Measurements from ENCODE around the gene CAB39L. TPM values are rescaled to one million over a fixed set of nuclear protein-coding genes. Genes with fewer than 3 reads are reported as not detected.

Gene CAB39L
- polyA plus RNA-seq, 1 donor from 2014 or later: 40.3 TPM

- H4K20me1 ChIP-seq (ENCODE audit: insufficient read depth): no peaks in the 10 kb centered on the region
- no peak overlapping the region for H3K9ac ChIP-seq (ENCODE audit: low read length)
- H3K9me2 ChIP-seq (ENCODE audit: insufficient read depth, low read length): no peaks in the 10 kb centered on the region
- no peak overlapping the region for H3K4me2 ChIP-seq (ENCODE audit: low read length)
- H3K4me3 ChIP-seq (ENCODE audit: low read length): no peak overlapping the region
- TF ChIP-seq RAD21 (conservative IDR thresholded peaks at IDR 0.05) (no peak), SMC3 (conservative IDR thresholded peaks at IDR 0.05; ENCODE audit: poor library complexity) (no peak), POLR2AphosphoS5 (IDR thresholded peaks at IDR 0.05) (no peak), TAF1 (IDR thresholded peaks at IDR 0.05; ENCODE audit: low read depth) (no peak), CTCF (IDR thresholded peaks at IDR 0.05; ENCODE audit: poor library complexity, severe bottlenecking) (no peak), REST (IDR thresholded peaks at IDR 0.05; ENCODE audit: borderline replicate concordance) (no peak)
- H3F3A ChIP-seq (ENCODE audit: insufficient read depth, low read length, poor library complexity, severe bottlenecking): no peaks in the 10 kb centered on the region
- no peak overlapping the region for H3K27ac ChIP-seq (ENCODE audit: low read length)
- no peaks in the 10 kb centered on the region for H3K36me3 ChIP-seq (ENCODE audit: insufficient read depth, low read length)
- H2AFZ ChIP-seq (ENCODE audit: low read depth, low read length): no peak overlapping the region
- H3K79me2 ChIP-seq (replicated peaks; ENCODE audit: insufficient read depth, low read length): no peaks in the 10 kb centered on the region
- no peaks in the 10 kb centered on the region for H3K9me3 ChIP-seq (ENCODE audit: low read length)
- H3K27me3 ChIP-seq (ENCODE audit: insufficient read depth, low read depth, low read length): no peaks in the 10 kb centered on the region
Measured at GRCh38 chr13:49404703-49405020, 39.2 kb downstream of the CAB39L start.

GRCh38 chr13:49403996-49404702, 39.7 kb downstream of the CAB39L start:
- H3K79me2 ChIP-seq (replicated peaks; ENCODE audit: insufficient read depth, low read length): no peaks in the 10 kb centered on the region
- H3K9me2 ChIP-seq (ENCODE audit: insufficient read depth, low read length): no peaks in the 10 kb centered on the region
- H3K4me3 ChIP-seq (ENCODE audit: low read length): no peak overlapping the region
- no peaks in the 10 kb centered on the region for H3K27me3 ChIP-seq (ENCODE audit: insufficient read depth, low read depth, low read length)
- H3K9me3 ChIP-seq (ENCODE audit: low read length): no peaks in the 10 kb centered on the region
- H3K27ac ChIP-seq (ENCODE audit: low read length): no peak overlapping the region
- H3K4me2 ChIP-seq (ENCODE audit: low read length): no peak overlapping the region
- H3F3A ChIP-seq (ENCODE audit: insufficient read depth, low read length, poor library complexity, severe bottlenecking): no peaks in the 10 kb centered on the region
- H3K36me3 ChIP-seq (ENCODE audit: insufficient read depth, low read length): no peaks in the 10 kb centered on the region
- no peaks in the 10 kb centered on the region for H4K20me1 ChIP-seq (ENCODE audit: insufficient read depth)
- no peak overlapping the region for H2AFZ ChIP-seq (ENCODE audit: low read depth, low read length)
- TF ChIP-seq MXI1 (conservative IDR thresholded peaks at IDR 0.05; ENCODE audit: poor library complexity, severe bottlenecking) (no peak), CTCF (IDR thresholded peaks at IDR 0.05; ENCODE audit: poor library complexity, severe bottlenecking) (no peak), POLR2AphosphoS5 (IDR thresholded peaks at IDR 0.05) (no peak), EZH2 (IDR thresholded peaks at IDR 0.05; ENCODE audit: borderline replicate concordance, insufficient read depth, low read length, poor library complexity, severe bottlenecking) (no peak), TAF1 (IDR thresholded peaks at IDR 0.05; ENCODE audit: low read depth) (no peak), RAD21 (conservative IDR thresholded peaks at IDR 0.05) (no peak), SMC3 (conservative IDR thresholded peaks at IDR 0.05; ENCODE audit: poor library complexity) (no peak), REST (IDR thresholded peaks at IDR 0.05; ENCODE audit: borderline replicate concordance) (no peak), EP300 (conservative IDR thresholded peaks at IDR 0.05; ENCODE audit: poor library complexity, severe bottlenecking) (no peak)
- H3K9ac ChIP-seq (ENCODE audit: low read length): no peak overlapping the region
